Thyroid gland (tissue), 4 donors: ENCODE measurements around the gene STK11IP. TPM values are rescaled to one million over a fixed set of nuclear protein-coding genes. Genes with fewer than 3 reads are reported as not detected.

Source experiments
- DNase-seq, 2 donors: peaks; one replicate each; pipeline ENCODE4 v3.0.0-alpha.2; 2019
- H3K27ac ChIP-seq, 3 donors: fragments of 200-600 bp; sonication (generic); 1 replicate in 2 of 3; 2 replicates in 1 of 3; pipeline ENCODE4 v1.5.1; 2016 to 2019; ENCODE audit warnings: mild to moderate bottlenecking in 1 of 3, moderate library complexity in 1 of 3
- H3K27me3 ChIP-seq: fragments of 200-600 bp; sonication (generic); one replicate; pipeline ENCODE4 v1.5.1; 2019
- H3K36me3 ChIP-seq, 2 donors: fragments of 200-600 bp; sonication (generic); one replicate each; pipeline ENCODE4 v1.5.1; 2016 to 2019
- H3K4me1 ChIP-seq, 2 donors: fragments of 200-600 bp; sonication (generic); one replicate each; pipeline ENCODE4 v1.5.1; 2017 to 2019
- H3K4me3 ChIP-seq, 3 donors: fragments of 200-600 bp; sonication (generic); replicated peaks in 1 of 3; 1 replicate in 2 of 3; 2 replicates in 1 of 3; pipeline ENCODE4 v1.5.1; 2016; ENCODE audit warnings: mild to moderate bottlenecking in 1 of 3
- H3K9me3 ChIP-seq: fragments of 200-600 bp; sonication (generic); one replicate; pipeline ENCODE4 v1.5.1; 2017
- CTCF ChIP-seq, 6 experiments: fragments of 200-600 bp in 3 of 6; fragments of 450-650 bp in 3 of 6; sonication (generic) in 3 of 6; IDR thresholded peaks; one replicate each; pipeline ENCODE4 v1.5.1; 2016 to 2019; ENCODE audit warnings: antibody characterized with exemption in 6 of 6, mild to moderate bottlenecking in 2 of 6, inconsistent platforms in 1 of 6, moderate library complexity in 1 of 6
- POLR2A ChIP-seq, 2 donors: fragments of 450-650 bp; IDR thresholded peaks; one replicate each; pipeline ENCODE4 v1.6.1; 2017; ENCODE audit warnings: antibody characterized with exemption in 2 of 2, mild to moderate bottlenecking in 2 of 2, moderate library complexity in 1 of 2
- WGBS, 2 donors: methylation state at CpG; one replicate each; pipeline ENCODE4 v1.1.5; 2017; 5-methylcytosine and 5-hydroxymethylcytosine counted together
- intact Hi-C: fragments of 100-400 bp; cut with DNase I; formaldehyde crosslinking; loops from one replicate; pipeline ENCODE4 v1.15.1; 2023
- total RNA-seq, 4 donors: library from RNA; depleted of rRNA; stranded (reverse); fragments of >200 nt; gene quantifications; one replicate each; pipeline ENCODE4 v1.2.3, GENCODE V29; 2016

The STK11IP gene
- total RNA-seq, 4 donors from 2014 or later, result 14.6 to 25.0 (median 19.7) TPM

- Histone ChIP-seq H3K36me3 (no peaks in the 10 kb centered on the region), H3K4me1 (peaks cover 56 to 62% of the 10 kb centered on the region in 2 donors), H3K4me3 (no peak overlapping the region), H3K27me3 (no peaks in the 10 kb centered on the region), H3K9me3 (no peaks in the 10 kb centered on the region), H3K27ac (peak overlapping the region; percentile 86 to 93 (median 88))
- WGBS, 2 donors, result 11 to 33% methylated on average over 14 to 15 of the region's 15 CpGs
- intact Hi-C loops, result no loop called here
- DNase-seq, result peak; percentile 98
- TF ChIP-seq CTCF (IDR thresholded peaks at IDR 0.05) (no peak), POLR2A (IDR thresholded peaks at IDR 0.05) (peak in 1 of 2 donors; percentile 53)
Observed at GRCh38 chr2:219576505-219577388, 20.9 kb upstream of the STK11IP start.

- no peaks in the 10 kb centered on the region for H3K9me3 ChIP-seq
- no peaks in the 10 kb centered on the region for H3K36me3 ChIP-seq
- no peak overlapping the region for H3K4me3 ChIP-seq
- intact Hi-C loops, result no loop called here
- H3K27ac ChIP-seq, result peak overlapping the region; percentile 86 to 93 (median 88)
- TF ChIP-seq POLR2A (IDR thresholded peaks at IDR 0.05) (peak in 1 of 2 donors; percentile 36), CTCF (IDR thresholded peaks at IDR 0.05) (no peak)
- peak; percentile 77 to 78 for DNase-seq
- H3K27me3 ChIP-seq, result no peaks in the 10 kb centered on the region
- H3K4me1 ChIP-seq, result peaks cover 52% of the 10 kb centered on the region in 2 donors
- 56 to 62% methylated on average over 8 of the region's 8 CpGs for WGBS, 2 donors
Observed at GRCh38 chr2:219578811-219579613, 18.6 kb upstream of the STK11IP start.

GRCh38 chr2:219581346-219581745 is 16.3 kb upstream of the STK11IP start:
- WGBS, 2 donors, result 57 to 100% methylated on average over 1 to 2 of the region's 2 CpGs
- Histone ChIP-seq H3K36me3 (no peaks in the 10 kb centered on the region), H3K27ac (no peak overlapping the region), H3K9me3 (no peaks in the 10 kb centered on the region), H3K27me3 (no peaks in the 10 kb centered on the region), H3K4me3 (no peak overlapping the region), H3K4me1 (peaks cover 31% of the 10 kb centered on the region in 2 donors)
- peak in 1 of 2 donors; percentile 23 for DNase-seq
- intact Hi-C loops, result no loop called here
- TF ChIP-seq CTCF (IDR thresholded peaks at IDR 0.05), result no peak

GRCh38 chr2:219591091-219591490 is 6.6 kb upstream of the STK11IP start:
- TF ChIP-seq CTCF (IDR thresholded peaks at IDR 0.05) (no peak), POLR2A (IDR thresholded peaks at IDR 0.05) (no peak)
- H3K4me1 ChIP-seq, result peaks cover 0 to 5% of the 10 kb centered on the region in 2 donors
- 70 to 72% methylated on average over 4 of the region's 4 CpGs for WGBS, 2 donors
- H3K27me3 ChIP-seq, result no peaks in the 10 kb centered on the region
- no peaks in the 10 kb centered on the region for H3K9me3 ChIP-seq
- no peaks in the 10 kb centered on the region for H3K36me3 ChIP-seq
- H3K27ac ChIP-seq, result no peak overlapping the region
- intact Hi-C loops, result no loop called here
- no peak for DNase-seq
- H3K4me3 ChIP-seq, result no peak overlapping the region
